Right lobe of liver (tissue), 6 donors: Measurements from ENCODE around the gene HPGD. TPM values are rescaled to one million over a fixed set of nuclear protein-coding genes. Genes with fewer than 3 reads are reported as not detected.

ENCODE experiments used
- ATAC-seq, 4 donors: fragments of 200-7000 bp; cut with Tn5 transposase; one replicate each; pipeline ENCODE4 v1.9.1; 2020; ENCODE audit warnings: mild to moderate bottlenecking in 4 of 4, moderate library complexity in 4 of 4
- DNase-seq, 3 donors: peaks; one replicate each; pipeline ENCODE4 v3.0.0-alpha.2; 2020
- H3K27ac ChIP-seq, 3 donors: fragments of 200-600 bp; one replicate each; pipeline ENCODE4 v1.8.0; 2022
- H3K27me3 ChIP-seq, 2 donors: fragments of 200-600 bp; one replicate each; pipeline ENCODE4 v1.8.0; 2022
- H3K36me3 ChIP-seq, 4 donors: fragments of 200-600 bp; sonication (generic) in 1 of 4; one replicate each; pipeline versions ENCODE4 v1.5.1 to v1.8.0; 2017 to 2022; ENCODE audit warnings: control low read depth in 1 of 4
- H3K4me1 ChIP-seq, 4 donors: fragments of 200-600 bp; sonication (generic) in 1 of 4; one replicate each; pipeline versions ENCODE4 v1.5.1 to v1.8.0; 2017 to 2022; ENCODE audit warnings: control low read depth in 1 of 4
- H3K4me3 ChIP-seq, 3 donors: fragments of 200-600 bp; one replicate each; pipeline ENCODE4 v1.8.0; 2022
- H3K9me3 ChIP-seq, 4 donors: fragments of 200-600 bp; sonication (generic) in 1 of 4; one replicate each; pipeline versions ENCODE4 v1.5.1 to v1.8.0; 2017 to 2022; ENCODE audit warnings: control low read depth in 1 of 4
- CTCF ChIP-seq, 4 donors: fragments of 200-600 bp in 3 of 4; fragments of 450-650 bp in 1 of 4; IDR thresholded peaks; one replicate each; pipeline versions ENCODE4 v1.5.1 to v1.8.0; 2016 to 2022; ENCODE audit warnings: antibody characterized with exemption in 4 of 4, mild to moderate bottlenecking in 2 of 4
- POLR2A ChIP-seq: fragments of 450-650 bp; IDR thresholded peaks from one replicate; pipeline ENCODE4 v1.6.1; 2017; ENCODE audit warnings: antibody characterized with exemption, mild to moderate bottlenecking
- WGBS: methylation state at CpG from one replicate; pipeline ENCODE4 v1.1.6; 2018; ENCODE audit warnings: low coverage, low lambda C conversion rate; ENCODE audit not compliant: insufficient coverage; ENCODE audit errors: missing lambda C conversion rate; 5-methylcytosine and 5-hydroxymethylcytosine counted together
- intact Hi-C, 2 donors: fragments of 100-400 bp; cut with DNase I; formaldehyde crosslinking; loops; one replicate each; pipeline versions ENCODE4 v1.11.2 to v1.14.1; 2022
- total RNA-seq, 6 experiments: library from RNA; depleted of rRNA in 2 of 6; stranded (reverse); fragments of >200 nt in 2 of 6; fragmentation: NEBNext Ultra II Directional in 3 of 6; extraction: Animal tissue kit (Norgen Biotek cat#: 25700) in 3 of 6; gene quantifications; one replicate each; pipeline versions ENCODE4 v1.1.0 to v1.2.4, GENCODE V29; 2016 to 2023
- donor health status: DM: no; HTN: yes; CAD: no.
- donor health status: DM: no; HTN: no; CAD: no.
- donor health status: DM: no; HTN: no; CAD: no.
- donor health status: DM: no; HTN: yes; CAD: no.
- donor health status: DM: no; HTN: yes; CAD: no.

The HPGD gene
- total RNA-seq, 6 experiments from 2014 or later = 71.7 to 124 (median 91.0) TPM

- intact Hi-C loops = no loop called here
- TF ChIP-seq CTCF (IDR thresholded peaks at IDR 0.05) (no peak), POLR2A (no peak)
- Histone ChIP-seq H3K9me3 (no peaks in the 10 kb centered on the region), H3K4me3 (no peak overlapping the region), H3K36me3 (no peaks in the 10 kb centered on the region), H3K27ac (no peak overlapping the region), H3K4me1 (peaks cover 0 to 22% (median 8%) of the 10 kb centered on the region in 4 donors), H3K27me3 (no peaks in the 10 kb centered on the region)
- ATAC-seq (no peak), DNase-seq (no peak)
- 91% methylated on average over 3 of the region's 10 CpGs for WGBS
Observed at GRCh38 chr4:174540175-174540574, 17.9 kb upstream of the HPGD start.

- H3K27me3 ChIP-seq = no peaks in the 10 kb centered on the region
- WGBS = 52% methylated on average over 2 of the region's 3 CpGs
- intact Hi-C loops = no loop called here
- no peak for ATAC-seq
- H3K4me3 ChIP-seq = no peak overlapping the region
- H3K27ac ChIP-seq = no peak overlapping the region
- H3K36me3 ChIP-seq = no peaks in the 10 kb centered on the region
- H3K4me1 ChIP-seq = peaks cover 0 to 19% (median 5%) of the 10 kb centered on the region in 4 donors
- no peak for DNase-seq
- no peak for TF ChIP-seq POLR2A
- TF ChIP-seq CTCF (IDR thresholded peaks at IDR 0.05) = no peak
- H3K9me3 ChIP-seq = no peaks in the 10 kb centered on the region
Observed at GRCh38 chr4:174539571-174539970, 17.3 kb upstream of the HPGD start.

- 91% methylated on average over 2 of the region's 4 CpGs for WGBS
- Histone ChIP-seq H3K27ac (peak overlapping the region; percentile 32 to 48 (median 42)), H3K9me3 (no peaks in the 10 kb centered on the region), H3K36me3 (no peaks in the 10 kb centered on the region), H3K4me3 (no peak overlapping the region), H3K27me3 (no peaks in the 10 kb centered on the region), H3K4me1 (peaks cover 0 to 18% (median 4%) of the 10 kb centered on the region in 4 donors)
- no peak for TF ChIP-seq CTCF (IDR thresholded peaks at IDR 0.05)
- TF ChIP-seq POLR2A = no peak
- ATAC-seq (peak in 3 of 4 donors; percentile 8 to 29 (median 11)), DNase-seq (no peak)
- intact Hi-C loops = no loop called here
Observed at GRCh38 chr4:174538876-174539250, 16.6 kb upstream of the HPGD start.

- intact Hi-C loops = no loop called here
- peaks cover 0 to 18% (median 4%) of the 10 kb centered on the region in 4 donors for H3K4me1 ChIP-seq
- ATAC-seq = peak; percentile 87 to 95 (median 89)
- DNase-seq = no peak
- 29% methylated on average over 4 of the region's 4 CpGs for WGBS
- H3K27ac ChIP-seq = peak overlapping the region; percentile 38 to 48 (median 42)
- H3K27me3 ChIP-seq = no peaks in the 10 kb centered on the region
- TF ChIP-seq POLR2A = no peak
- TF ChIP-seq CTCF (IDR thresholded peaks at IDR 0.05) = no peak
- peak overlapping the region in 1 of 3 donors; percentile 2 for H3K4me3 ChIP-seq
- no peaks in the 10 kb centered on the region for H3K36me3 ChIP-seq
- no peaks in the 10 kb centered on the region for H3K9me3 ChIP-seq
Observed at GRCh38 chr4:174538123-174538875, 16.0 kb upstream of the HPGD start.
